Testis (tissue), 3 donors: ENCODE measurements around the gene MTOR. TPM values are rescaled to one million over a fixed set of nuclear protein-coding genes. Genes with fewer than 3 reads are reported as not detected.
"Not testable (repeated sequence)": the region's sequence is repeated elsewhere in the genome, so short reads cannot be mapped to it uniquely, and the experiment has no call there.

ENCODE experiments used
- DNase-seq: peaks from one replicate; pipeline ENCODE4 v3.0.0-alpha.2; 2019
- H3K27ac ChIP-seq, 2 donors: fragments of 200-600 bp; sonication (generic); one replicate each; pipeline ENCODE4 v1.5.1; 2019
- H3K27me3 ChIP-seq: fragments of 200-600 bp; sonication (generic); one replicate; pipeline ENCODE4 v1.5.1; 2019
- H3K36me3 ChIP-seq: fragments of 200-600 bp; sonication (generic); one replicate; pipeline ENCODE4 v1.5.1; 2017; ENCODE audit warnings: low read depth; ENCODE audit errors: missing control alignments
- H3K4me1 ChIP-seq: fragments of 200-600 bp; sonication (generic); one replicate; pipeline ENCODE4 v1.5.1; 2019
- H3K4me3 ChIP-seq, 2 donors: fragments of 200-600 bp; sonication (generic); one replicate each; pipeline ENCODE4 v1.5.1; 2017 to 2019
- H3K9me3 ChIP-seq: fragments of 200-600 bp; sonication (generic); one replicate; pipeline ENCODE4 v1.5.1; 2017
- CTCF ChIP-seq, 3 experiments: fragments of 450-650 bp in 2 of 3; fragments of 200-600 bp in 1 of 3; sonication (generic) in 1 of 3; IDR thresholded peaks; one replicate each; pipeline ENCODE4 v1.5.1; 2016 to 2019; ENCODE audit warnings: antibody characterized with exemption in 3 of 3, mild to moderate bottlenecking in 2 of 3, moderate library complexity in 1 of 3
- POLR2A ChIP-seq: fragments of 450-650 bp; IDR thresholded peaks from one replicate; pipeline ENCODE4 v1.6.1; 2017; ENCODE audit warnings: antibody characterized with exemption, mild to moderate bottlenecking, moderate library complexity
- WGBS, 2 donors: methylation state at CpG; one replicate each; pipeline ENCODE4 v1.1.5; 2018; 5-methylcytosine and 5-hydroxymethylcytosine counted together
- intact Hi-C: fragments of 100-400 bp; cut with DNase I; formaldehyde crosslinking; loops from one replicate; pipeline ENCODE4 v1.15.1; 2023; ENCODE audit warnings: low total_unique reads
- polyA plus RNA-seq: library from polyadenylated mRNA; stranded (reverse); fragments of 350-450 nt; fragmentation: Illumina TruSeq; extraction: RNeasy Lipid Tissue Mini Kit (QIAGEN cat#74804); gene quantifications from one replicate; pipeline ENCODE4 v1.2.3, GENCODE V29; 2014; ENCODE audit warnings: low read depth, low replicate concordance; ENCODE audit not compliant: insufficient read depth
- total RNA-seq, 2 donors: library from RNA; depleted of rRNA; stranded (reverse); fragments of >200 nt; gene quantifications; one replicate each; pipeline ENCODE4 v1.2.3, GENCODE V29; 2016

MTOR gene
- total and polyA plus RNA-seq, 3 donors from 2014 or later = 83.3 to 129 (median 108) TPM

GRCh38 chr1:11168731-11169130 lies 93.6 kb downstream of the MTOR start:
- Histone ChIP-seq H3K27me3 (no peaks in the 10 kb centered on the region), H3K36me3 (no peaks in the 10 kb centered on the region), H3K4me3 (no peak overlapping the region), H3K27ac (no peak overlapping the region), H3K4me1 (peaks cover 8% of the 10 kb centered on the region), H3K9me3 (no peaks in the 10 kb centered on the region)
- no peak for TF ChIP-seq CTCF (IDR thresholded peaks at IDR 0.05)
- no peak for TF ChIP-seq POLR2A
- 84 to 92% methylated on average over 1 of the region's 1 CpG for WGBS, 2 donors
- intact Hi-C loops = no loop called here
- no peak for DNase-seq

- H3K4me3 ChIP-seq, intact Hi-C loops, H3K27me3 ChIP-seq, H3K9me3 ChIP-seq, DNase-seq, H3K4me1 ChIP-seq, H3K36me3 ChIP-seq: not testable (repeated sequence)
- 94 to 96% methylated on average over 5 of the region's 5 CpGs for WGBS, 2 donors
- peak overlapping the region; percentile 31 to 36 for H3K27ac ChIP-seq
These were observed 95.6 kb downstream of the MTOR start for GRCh38 chr1:11166744-11167143.

DNA sequence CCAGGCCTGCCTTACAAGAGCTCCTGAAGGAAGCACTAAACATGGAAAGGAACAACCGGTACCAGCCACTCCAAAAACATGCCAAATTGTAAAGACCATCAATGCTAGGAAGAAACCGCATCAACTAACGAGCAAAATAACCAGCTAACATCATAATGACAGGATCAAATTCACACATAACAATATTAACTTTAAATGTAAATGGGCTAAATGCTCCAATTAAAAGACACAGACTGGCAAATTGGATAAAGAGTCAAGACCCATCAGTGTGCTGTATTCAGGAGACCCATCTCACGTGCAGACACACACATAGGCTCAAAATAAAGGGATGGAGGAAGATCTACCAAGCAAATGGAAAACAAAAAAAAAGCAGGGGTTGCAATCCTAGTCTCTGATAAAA lies 99.6 kb downstream of the MTOR start:
- peaks cover 22% of the 10 kb centered on the region for H3K4me1 ChIP-seq
- H3K9me3 ChIP-seq, H3K4me3 ChIP-seq, H3K27me3 ChIP-seq, H3K27ac ChIP-seq, H3K36me3 ChIP-seq, intact Hi-C loops, DNase-seq: not testable (repeated sequence)
- WGBS, 2 donors = 94 to 98% methylated on average over 4 of the region's 4 CpGs

DNA sequence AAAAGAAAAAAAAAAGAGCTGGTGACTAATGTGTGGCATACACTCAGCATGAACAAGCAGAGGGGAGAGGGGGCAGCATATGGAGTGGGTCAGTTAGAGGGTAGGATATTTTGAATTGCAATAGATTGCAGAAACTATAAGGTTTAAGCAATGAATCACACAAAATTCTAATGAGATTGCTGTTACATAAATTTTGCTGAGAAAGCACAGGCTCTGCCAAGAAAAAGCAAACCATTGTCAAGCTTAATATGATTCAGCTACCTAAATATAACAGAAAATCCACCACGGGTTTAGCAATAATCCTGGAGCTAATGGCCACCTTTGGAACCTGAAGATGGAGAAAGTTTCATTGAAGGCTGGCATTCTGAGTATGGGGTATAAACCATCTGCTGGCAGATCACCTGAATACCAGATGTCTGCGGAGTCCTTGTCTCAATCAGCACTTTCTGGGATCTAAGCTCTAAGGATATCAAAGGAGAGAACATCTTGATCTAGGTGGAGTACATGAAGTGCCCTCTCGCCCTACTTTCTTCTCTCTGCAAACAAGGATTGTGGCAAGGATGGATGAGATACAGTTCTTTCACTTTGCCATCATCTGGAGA lies 103.5 kb downstream of the MTOR start:
- 48 to 65% methylated on average over 3 of the region's 3 CpGs for WGBS, 2 donors
- H3K4me3 ChIP-seq = no peak overlapping the region
- H3K4me1 ChIP-seq = peaks cover 14% of the 10 kb centered on the region
- TF ChIP-seq CTCF (IDR thresholded peaks at IDR 0.05) (no peak), POLR2A (no peak)
- no peaks in the 10 kb centered on the region for H3K27me3 ChIP-seq
- intact Hi-C loops = no loop called here
- no peaks in the 10 kb centered on the region for H3K9me3 ChIP-seq
- H3K36me3 ChIP-seq = no peaks in the 10 kb centered on the region
- DNase-seq = no peak
- peak overlapping the region in 1 of 2 donors; percentile 79 for H3K27ac ChIP-seq

- Histone ChIP-seq H3K27me3 (no peaks in the 10 kb centered on the region), H3K27ac (peak overlapping the region in 1 of 2 donors; percentile 79), H3K4me1 (peaks cover 14% of the 10 kb centered on the region), H3K36me3 (no peaks in the 10 kb centered on the region), H3K9me3 (no peaks in the 10 kb centered on the region), H3K4me3 (no peak overlapping the region)
- intact Hi-C loops = no loop called here
- no peak for TF ChIP-seq POLR2A
- TF ChIP-seq CTCF (IDR thresholded peaks at IDR 0.05) = no peak
- WGBS, 2 donors = 79 to 90% methylated on average over 3 of the region's 3 CpGs
- no peak for DNase-seq
These were observed 104.1 kb downstream of the MTOR start for GRCh38 chr1:11158291-11158690.

- no peaks in the 10 kb centered on the region for H3K27me3 ChIP-seq
- WGBS, 2 donors = 38 to 56% methylated on average over 2 of the region's 2 CpGs
- TF ChIP-seq POLR2A (no peak), CTCF (IDR thresholded peaks at IDR 0.05) (no peak)
- peak; percentile 64 for DNase-seq
- H3K4me3 ChIP-seq = no peak overlapping the region
- intact Hi-C loops = no loop called here
- H3K4me1 ChIP-seq = peaks cover 14% of the 10 kb centered on the region
- peak overlapping the region in 1 of 2 donors; percentile 79 for H3K27ac ChIP-seq
- H3K36me3 ChIP-seq = no peaks in the 10 kb centered on the region
- H3K9me3 ChIP-seq = no peaks in the 10 kb centered on the region
These were observed 104.5 kb downstream of the MTOR start for GRCh38 chr1:11157867-11158266.
